Upper lobe of left lung (tissue), 4 donors: ENCODE measurements around the gene SPAG7.

Experiments used
- CTCF ChIP-seq, 6 experiments: fragments of 450-650 bp in 4 of 6; fragments of 200-600 bp in 2 of 6; sonication (generic) in 2 of 6; IDR thresholded peaks; one replicate each; pipeline ENCODE4 v1.5.1; 2016 to 2019; ENCODE audit warnings: antibody characterized with exemption in 6 of 6
- EP300 ChIP-seq, 4 donors: sonication (generic); formaldehyde crosslinking; IDR thresholded peaks; one replicate each; pipeline ENCODE4 v1.5.1; 2017; ENCODE audit warnings: antibody characterized with exemption in 4 of 4, control low read depth in 2 of 4
- POLR2A ChIP-seq, 4 donors: fragments of 450-650 bp; IDR thresholded peaks; one replicate each; pipeline ENCODE4 v1.5.1; 2016 to 2017; ENCODE audit warnings: antibody characterized with exemption in 4 of 4, mild to moderate bottlenecking in 2 of 4
- POLR2AphosphoS5 ChIP-seq, 2 donors: sonication (generic); formaldehyde crosslinking; IDR thresholded peaks; one replicate each; pipeline ENCODE4 v1.5.1; 2017; ENCODE audit warnings: antibody characterized with exemption in 2 of 2

- no peak for TF ChIP-seq CTCF (IDR thresholded peaks at IDR 0.05)
- no peak for TF ChIP-seq POLR2A (IDR thresholded peaks at IDR 0.05)
- TF ChIP-seq POLR2AphosphoS5 (IDR thresholded peaks at IDR 0.05) = no peak
- no peak for TF ChIP-seq EP300 (IDR thresholded peaks at IDR 0.05)
These were observed 44.3 kb upstream of the SPAG7 start for GRCh38 chr17:5011928-5012327.
